ENCODE results near the gene ALKBH2. TPM values are rescaled to one million over a fixed set of nuclear protein-coding genes. Genes with fewer than 3 reads are reported as not detected.

ALKBH2 gene
- polyA plus RNA-seq, 4 donors = 4.2 to 17.8 (median 9.9) TPM

- DNase-seq = no peak
- no peak overlapping the region for H3K4me3 ChIP-seq (ENCODE audit: low read depth in 1 of 3, low read length in 3 of 3)
- WGBS, 3 donors = 79 to 87% (median 82%) methylated on average over 6 of the region's 6 CpGs
- peaks cover 0 to 14% (median 0%) of the 10 kb centered on the region in 3 donors for H3K4me1 ChIP-seq (ENCODE audit: control insufficient read depth in 3 of 3, insufficient read depth in 2 of 3, low read depth in 1 of 3, low read length in 2 of 3)
- H3K27me3 ChIP-seq (ENCODE audit: control insufficient read depth in 3 of 3, insufficient read depth in 3 of 3, low read length in 3 of 3) = no peaks in the 10 kb centered on the region
- H3K36me3 ChIP-seq (ENCODE audit: control insufficient read depth in 3 of 3, insufficient read depth in 2 of 3, low read depth in 1 of 3, low read length in 3 of 3) = peaks cover 0 to 35% (median 0%) of the 10 kb centered on the region in 3 donors
- H3K27ac ChIP-seq (ENCODE audit: low read depth in 1 of 3, low read length in 2 of 3) = peak overlapping the region in 2 of 3 donors; percentile 33 to 98
- H3K9me3 ChIP-seq (ENCODE audit: control insufficient read depth in 2 of 2, insufficient read depth in 1 of 2, low read depth in 1 of 2, low read length in 1 of 2) = no peaks in the 10 kb centered on the region
- FAIRE-seq = no peak
These were observed 16.6 kb upstream of the ALKBH2 start for GRCh38 chr12:109109746-109110350.

GRCh38 chr12:109105176-109105575 is 11.9 kb upstream of the ALKBH2 start:
- Histone ChIP-seq H3K9me3 (ENCODE audit: control insufficient read depth in 2 of 2, insufficient read depth in 1 of 2, low read depth in 1 of 2, low read length in 1 of 2) (no peaks in the 10 kb centered on the region), H3K36me3 (ENCODE audit: control insufficient read depth in 3 of 3, insufficient read depth in 2 of 3, low read depth in 1 of 3, low read length in 3 of 3) (peaks cover 0 to 61% (median 0%) of the 10 kb centered on the region in 3 donors), H3K4me3 (ENCODE audit: low read depth in 1 of 3, low read length in 3 of 3) (no peak overlapping the region), H3K27ac (ENCODE audit: low read depth in 1 of 3, low read length in 2 of 3) (no peak overlapping the region), H3K27me3 (ENCODE audit: control insufficient read depth in 3 of 3, insufficient read depth in 3 of 3, low read length in 3 of 3) (no peaks in the 10 kb centered on the region), H3K4me1 (ENCODE audit: control insufficient read depth in 3 of 3, insufficient read depth in 2 of 3, low read depth in 1 of 3, low read length in 2 of 3) (no peaks in the 10 kb centered on the region)
- DNase-seq = no peak
- FAIRE-seq = no peak
- WGBS, 3 donors = 72 to 79% (median 78%) methylated on average over 5 of the region's 5 CpGs

GRCh38 chr12:109102491-109102890 is 9.2 kb upstream of the ALKBH2 start:
- no peaks in the 10 kb centered on the region for H3K27me3 ChIP-seq (ENCODE audit: control insufficient read depth in 3 of 3, insufficient read depth in 3 of 3, low read length in 3 of 3)
- no peak overlapping the region for H3K4me3 ChIP-seq (ENCODE audit: low read depth in 1 of 3, low read length in 3 of 3)
- H3K9me3 ChIP-seq (ENCODE audit: control insufficient read depth in 2 of 2, insufficient read depth in 1 of 2, low read depth in 1 of 2, low read length in 1 of 2) = no peaks in the 10 kb centered on the region
- DNase-seq (no peak), FAIRE-seq (no peak)
- H3K36me3 ChIP-seq (ENCODE audit: control insufficient read depth in 3 of 3, insufficient read depth in 2 of 3, low read depth in 1 of 3, low read length in 3 of 3) = peaks cover 0 to 51% (median 0%) of the 10 kb centered on the region in 3 donors
- WGBS, 3 donors = 89 to 94% (median 93%) methylated on average over 3 of the region's 3 CpGs
- H3K4me1 ChIP-seq (ENCODE audit: control insufficient read depth in 3 of 3, insufficient read depth in 2 of 3, low read depth in 1 of 3, low read length in 2 of 3) = peaks cover 0 to 5% (median 0%) of the 10 kb centered on the region in 3 donors
- no peak overlapping the region for H3K27ac ChIP-seq (ENCODE audit: low read depth in 1 of 3, low read length in 2 of 3)

- Histone ChIP-seq H3K27me3 (ENCODE audit: control insufficient read depth in 3 of 3, insufficient read depth in 3 of 3, low read length in 3 of 3) (no peaks in the 10 kb centered on the region), H3K4me1 (ENCODE audit: control insufficient read depth in 3 of 3, insufficient read depth in 2 of 3, low read depth in 1 of 3, low read length in 2 of 3) (peaks cover 0 to 5% (median 3%) of the 10 kb centered on the region in 3 donors), H3K4me3 (ENCODE audit: low read depth in 1 of 3, low read length in 3 of 3) (no peak overlapping the region), H3K9me3 (ENCODE audit: control insufficient read depth in 2 of 2, insufficient read depth in 1 of 2, low read depth in 1 of 2, low read length in 1 of 2) (no peaks in the 10 kb centered on the region), H3K27ac (ENCODE audit: low read depth in 1 of 3, low read length in 2 of 3) (no peak overlapping the region), H3K36me3 (ENCODE audit: control insufficient read depth in 3 of 3, insufficient read depth in 2 of 3, low read depth in 1 of 3, low read length in 3 of 3) (peaks cover 0 to 39% (median 0%) of the 10 kb centered on the region in 3 donors)
- 85 to 96% (median 89%) methylated on average over 4 of the region's 4 CpGs for WGBS, 3 donors
- no peak for FAIRE-seq
- DNase-seq = no peak
These were observed 7.5 kb upstream of the ALKBH2 start for GRCh38 chr12:109100741-109101140.

- no peak overlapping the region for H3K27ac ChIP-seq (ENCODE audit: low read depth in 1 of 3, low read length in 2 of 3)
- H3K4me1 ChIP-seq (ENCODE audit: control insufficient read depth in 3 of 3, insufficient read depth in 2 of 3, low read depth in 1 of 3, low read length in 2 of 3) = peaks cover 0 to 5% (median 3%) of the 10 kb centered on the region in 3 donors
- no peaks in the 10 kb centered on the region for H3K27me3 ChIP-seq (ENCODE audit: control insufficient read depth in 3 of 3, insufficient read depth in 3 of 3, low read length in 3 of 3)
- WGBS, 3 donors = 61 to 74% (median 68%) methylated on average over 12 of the region's 12 CpGs
- no peaks in the 10 kb centered on the region for H3K9me3 ChIP-seq (ENCODE audit: control insufficient read depth in 2 of 2, insufficient read depth in 1 of 2, low read depth in 1 of 2, low read length in 1 of 2)
- H3K36me3 ChIP-seq (ENCODE audit: control insufficient read depth in 3 of 3, insufficient read depth in 2 of 3, low read depth in 1 of 3, low read length in 3 of 3) = peaks cover 0 to 33% (median 0%) of the 10 kb centered on the region in 3 donors
- FAIRE-seq (no peak), DNase-seq (peak in 1 of 2 donors; percentile 6)
- no peak overlapping the region for H3K4me3 ChIP-seq (ENCODE audit: low read depth in 1 of 3, low read length in 3 of 3)
These were observed 6.3 kb upstream of the ALKBH2 start for GRCh38 chr12:109099431-109100020.

- no peaks in the 10 kb centered on the region for H3K27me3 ChIP-seq (ENCODE audit: control insufficient read depth in 3 of 3, insufficient read depth in 3 of 3, low read length in 3 of 3)
- no peaks in the 10 kb centered on the region for H3K9me3 ChIP-seq (ENCODE audit: control insufficient read depth in 2 of 2, insufficient read depth in 1 of 2, low read depth in 1 of 2, low read length in 1 of 2)
- DNase-seq = no peak
- peaks cover 0 to 5% (median 3%) of the 10 kb centered on the region in 3 donors for H3K4me1 ChIP-seq (ENCODE audit: control insufficient read depth in 3 of 3, insufficient read depth in 2 of 3, low read depth in 1 of 3, low read length in 2 of 3)
- peak overlapping the region; percentile 75 to 90 (median 83) for H3K27ac ChIP-seq (ENCODE audit: low read depth in 1 of 3, low read length in 2 of 3)
- 2 to 7% (median 5%) methylated on average over 8 of the region's 8 CpGs for WGBS, 3 donors
- peak overlapping the region; percentile 70 to 78 (median 77) for H3K4me3 ChIP-seq (ENCODE audit: low read depth in 1 of 3, low read length in 3 of 3)
- H3K36me3 ChIP-seq (ENCODE audit: control insufficient read depth in 3 of 3, insufficient read depth in 2 of 3, low read depth in 1 of 3, low read length in 3 of 3) = peaks cover 0 to 26% (median 0%) of the 10 kb centered on the region in 3 donors
- FAIRE-seq = no peak
These were observed 5.4 kb upstream of the ALKBH2 start for GRCh38 chr12:109098651-109099050.

GRCh38 chr12:109098183-109098604 is 4.9 kb upstream of the ALKBH2 start:
- WGBS, 3 donors = 0% methylated on average over 28 to 32 of the region's 32 CpGs
- Histone ChIP-seq H3K9me3 (ENCODE audit: control insufficient read depth in 2 of 2, insufficient read depth in 1 of 2, low read depth in 1 of 2, low read length in 1 of 2) (no peaks in the 10 kb centered on the region), H3K4me3 (ENCODE audit: low read depth in 1 of 3, low read length in 3 of 3) (peak overlapping the region; percentile 70 to 78 (median 77)), H3K36me3 (ENCODE audit: control insufficient read depth in 3 of 3, insufficient read depth in 2 of 3, low read depth in 1 of 3, low read length in 3 of 3) (peaks cover 0 to 24% (median 0%) of the 10 kb centered on the region in 3 donors), H3K27me3 (ENCODE audit: control insufficient read depth in 3 of 3, insufficient read depth in 3 of 3, low read length in 3 of 3) (no peaks in the 10 kb centered on the region), H3K4me1 (ENCODE audit: control insufficient read depth in 3 of 3, insufficient read depth in 2 of 3, low read depth in 1 of 3, low read length in 2 of 3) (peaks cover under 1 to 5% (median 3%) of the 10 kb centered on the region in 3 donors), H3K27ac (ENCODE audit: low read depth in 1 of 3, low read length in 2 of 3) (peak overlapping the region; percentile 75 to 90 (median 83))
- no peak for FAIRE-seq
- DNase-seq = peak in 1 of 2 donors; percentile 62

- DNase-seq (peak; percentile 97 to 98), FAIRE-seq (no peak)
- Histone ChIP-seq H3K9me3 (ENCODE audit: control insufficient read depth in 2 of 2, insufficient read depth in 1 of 2, low read depth in 1 of 2, low read length in 1 of 2) (no peaks in the 10 kb centered on the region), H3K36me3 (ENCODE audit: control insufficient read depth in 3 of 3, insufficient read depth in 2 of 3, low read depth in 1 of 3, low read length in 3 of 3) (peaks cover 0 to 19% (median 0%) of the 10 kb centered on the region in 3 donors), H3K4me1 (ENCODE audit: control insufficient read depth in 3 of 3, insufficient read depth in 2 of 3, low read depth in 1 of 3, low read length in 2 of 3) (peaks cover 5 to 6% (median 6%) of the 10 kb centered on the region in 3 donors), H3K27me3 (ENCODE audit: control insufficient read depth in 3 of 3, insufficient read depth in 3 of 3, low read length in 3 of 3) (no peaks in the 10 kb centered on the region), H3K27ac (ENCODE audit: low read depth in 1 of 3, low read length in 2 of 3) (peak within 1 kb of the TSS; percentile 75 to 90 (median 83)), H3K4me3 (ENCODE audit: low read depth in 1 of 3, low read length in 3 of 3) (peak within 1 kb of the TSS; percentile 70 to 78 (median 77))
- 1 to 2% (median 1%) methylated on average over 57 to 71 of the region's 71 CpGs for WGBS, 3 donors
These were observed 4.3 kb upstream of the ALKBH2 start, which contains the start of gene UNG for GRCh38 chr12:109097435-109098182. Gene UNG (plus strand): TSS chr12:109097597. CDS start chr12:109097680, 83 bp downstream.

Measured in small intestine (tissue), 7 donors.